Smooth muscle cell (in vitro differentiated cells): ENCODE measurements around the gene AOX1. TPM values are rescaled to one million over a fixed set of nuclear protein-coding genes. Genes with fewer than 3 reads are reported as not detected.

Source experiments
- DNase-seq: peaks from one replicate; lab custom pipeline; 2025; ENCODE audit not compliant: unreplicated experiment; lab: John Stamatoyannopoulos, UW
- H2AFZ ChIP-seq: fragments of 200-600 bp; sonication (generic); 2 replicates; pipeline ENCODE4 v1.6.0; 2016; ENCODE audit warnings: antibody characterized with exemption, low read depth, mild to moderate bottlenecking
- H3F3A ChIP-seq: fragments of 200-600 bp; sonication (generic); 2 replicates; pipeline ENCODE4 v1.6.0; 2017; ENCODE audit warnings: antibody characterized with exemption, low read depth
- H3K27ac ChIP-seq: fragments of 200-600 bp; sonication (generic); 2 replicates; pipeline ENCODE4 v1.5.1; 2016; ENCODE audit warnings: low read depth, mild to moderate bottlenecking
- H3K27me3 ChIP-seq: fragments of 200-600 bp; sonication (generic); 2 replicates; pipeline ENCODE4 v1.6.1; 2016; ENCODE audit warnings: low read depth, mild to moderate bottlenecking
- H3K36me3 ChIP-seq: fragments of 200-600 bp; sonication (generic); 2 replicates; pipeline ENCODE4 v1.5.1; 2016; ENCODE audit warnings: low read depth
- H3K4me1 ChIP-seq: fragments of 200-600 bp; sonication (generic); 2 replicates; pipeline ENCODE4 v1.5.1; 2016; ENCODE audit warnings: low read depth
- H3K4me2 ChIP-seq: fragments of 200-600 bp; sonication (generic); 2 replicates; pipeline ENCODE4 v1.6.0; 2016; ENCODE audit warnings: mild to moderate bottlenecking
- H3K4me3 ChIP-seq: fragments of 200-600 bp; sonication (generic); 2 replicates; pipeline ENCODE4 v1.5.1; 2016; ENCODE audit warnings: mild to moderate bottlenecking
- H3K79me2 ChIP-seq: fragments of 200-600 bp; sonication (generic); 2 replicates; pipeline ENCODE4 v1.6.0; 2016; ENCODE audit warnings: low read depth, mild to moderate bottlenecking
- H3K9ac ChIP-seq: fragments of 200-600 bp; sonication (generic); 2 replicates; pipeline ENCODE4 v1.6.0; 2016; ENCODE audit warnings: low read depth
- H3K9me3 ChIP-seq: fragments of 200-600 bp; sonication (generic); replicated peaks from 2 replicates; pipeline ENCODE4 v1.5.1; 2016; ENCODE audit warnings: low read depth
- H4K20me1 ChIP-seq: fragments of 200-600 bp; sonication (generic); 2 replicates; pipeline ENCODE4 v1.6.0; 2016; ENCODE audit warnings: low read depth
- WGBS: methylation state at CpG from one replicate; pipeline ENCODE4 v1.1.7; 2016; ENCODE audit warnings: low lambda C conversion rate; 5-methylcytosine and 5-hydroxymethylcytosine counted together
- polyA plus RNA-seq: library from polyadenylated mRNA; unstranded; fragments of >200 nt; fragmentation: Nextera tagmentation; extraction: Ambion mirVana; gene quantifications from 2 replicates; pipeline ENCODE4 v1.2.1, GENCODE V29; 2016
- total RNA-seq: library from RNA; depleted of rRNA; stranded (reverse); fragments of >200 nt; gene quantifications from 2 replicates; pipeline ENCODE4 v1.2.3, GENCODE V29; 2014
- TF ChIP-seq, protein P1 (sequence below): fragments of 200-600 bp; sonication (generic); IDR thresholded peaks from 2 replicates; pipeline ENCODE4 v1.5.1; 2017; ENCODE audit warnings: borderline replicate concordance, mild to moderate bottlenecking, antibody characterized with exemption; ENCODE audit not compliant: insufficient read depth, poor library complexity, severe bottlenecking

AOX1 gene
- total and polyA plus RNA-seq, 2 experiments from 2014 or later: 0.18 TPM; not detected in 1

- no peaks in the 10 kb centered on the region for H3K27me3 ChIP-seq
- no peaks in the 10 kb centered on the region for H3K9me3 ChIP-seq
- no peaks in the 10 kb centered on the region for H4K20me1 ChIP-seq
- TF ChIP-seq, protein P1, sequence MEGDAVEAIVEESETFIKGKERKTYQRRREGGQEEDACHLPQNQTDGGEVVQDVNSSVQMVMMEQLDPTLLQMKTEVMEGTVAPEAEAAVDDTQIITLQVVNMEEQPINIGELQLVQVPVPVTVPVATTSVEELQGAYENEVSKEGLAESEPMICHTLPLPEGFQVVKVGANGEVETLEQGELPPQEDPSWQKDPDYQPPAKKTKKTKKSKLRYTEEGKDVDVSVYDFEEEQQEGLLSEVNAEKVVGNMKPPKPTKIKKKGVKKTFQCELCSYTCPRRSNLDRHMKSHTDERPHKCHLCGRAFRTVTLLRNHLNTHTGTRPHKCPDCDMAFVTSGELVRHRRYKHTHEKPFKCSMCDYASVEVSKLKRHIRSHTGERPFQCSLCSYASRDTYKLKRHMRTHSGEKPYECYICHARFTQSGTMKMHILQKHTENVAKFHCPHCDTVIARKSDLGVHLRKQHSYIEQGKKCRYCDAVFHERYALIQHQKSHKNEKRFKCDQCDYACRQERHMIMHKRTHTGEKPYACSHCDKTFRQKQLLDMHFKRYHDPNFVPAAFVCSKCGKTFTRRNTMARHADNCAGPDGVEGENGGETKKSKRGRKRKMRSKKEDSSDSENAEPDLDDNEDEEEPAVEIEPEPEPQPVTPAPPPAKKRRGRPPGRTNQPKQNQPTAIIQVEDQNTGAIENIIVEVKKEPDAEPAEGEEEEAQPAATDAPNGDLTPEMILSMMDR: no peak
- H3K4me1 ChIP-seq: no peaks in the 10 kb centered on the region
- no peak overlapping the region for H3K4me2 ChIP-seq
- H2AFZ ChIP-seq: no peak overlapping the region
- no peaks in the 10 kb centered on the region for H3K79me2 ChIP-seq
- no peak for DNase-seq
- H3F3A ChIP-seq: peaks cover 4% of the 10 kb centered on the region
- no peak overlapping the region for H3K9ac ChIP-seq
- H3K27ac ChIP-seq: no peak overlapping the region
- no peak overlapping the region for H3K4me3 ChIP-seq
- WGBS: 87% methylated on average over 1 of the region's 1 CpG
- H3K36me3 ChIP-seq: no peaks in the 10 kb centered on the region
Measured at GRCh38 chr2:200661477-200661876, 75.7 kb downstream of the AOX1 start.

- peak overlapping the region; percentile 81 for H3K27ac ChIP-seq
- peaks cover 4% of the 10 kb centered on the region for H3F3A ChIP-seq
- no peak overlapping the region for H3K9ac ChIP-seq
- H3K36me3 ChIP-seq: no peaks in the 10 kb centered on the region
- TF ChIP-seq, protein P1: no peak
- no peaks in the 10 kb centered on the region for H3K27me3 ChIP-seq
- H3K4me1 ChIP-seq: no peaks in the 10 kb centered on the region
- H3K9me3 ChIP-seq: no peaks in the 10 kb centered on the region
- no peaks in the 10 kb centered on the region for H3K79me2 ChIP-seq
- no peak for DNase-seq
- no peaks in the 10 kb centered on the region for H4K20me1 ChIP-seq
- 15% methylated on average over 7 of the region's 7 CpGs for WGBS
- peak overlapping the region; percentile 57 for H3K4me2 ChIP-seq
- no peak overlapping the region for H2AFZ ChIP-seq
- H3K4me3 ChIP-seq: no peak overlapping the region
Measured at GRCh38 chr2:200662727-200663126, 76.9 kb downstream of the AOX1 start.

DNA sequence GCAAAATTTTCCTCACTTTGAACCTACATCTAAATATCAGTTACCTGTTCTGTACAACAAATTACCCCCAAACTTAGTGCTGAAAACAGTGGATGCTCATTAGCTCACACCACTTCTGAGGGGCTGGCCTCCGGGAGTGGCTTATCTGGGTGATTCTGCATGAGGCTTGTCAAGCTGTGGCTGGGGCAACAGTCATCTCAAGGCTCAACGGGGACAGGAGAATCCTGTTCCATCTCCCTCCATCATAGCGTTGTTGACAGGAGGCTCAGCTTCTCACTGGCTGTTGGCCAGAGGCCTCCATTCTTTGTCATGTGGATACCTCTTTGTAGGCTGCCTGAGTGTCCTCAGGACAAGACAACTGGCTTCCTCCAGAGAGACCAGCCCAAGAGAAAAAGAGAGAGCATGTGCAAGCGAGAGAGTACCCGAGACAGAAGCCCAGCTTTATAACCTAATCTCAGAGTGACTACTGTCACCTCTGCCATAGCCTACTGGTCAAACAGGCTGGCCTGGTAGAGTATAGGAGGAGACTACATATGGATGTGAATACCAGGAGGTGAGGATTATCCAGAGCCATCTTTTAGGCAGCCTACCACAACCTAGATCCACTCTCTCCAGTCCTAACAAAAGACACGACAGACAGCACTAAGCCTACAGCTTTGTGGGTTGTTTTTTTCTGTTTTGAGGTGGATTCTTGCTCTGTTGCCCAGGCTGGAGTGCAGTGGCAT is 79.1 kb downstream of the AOX1 start:
- no peak overlapping the region for H3K4me2 ChIP-seq
- H4K20me1 ChIP-seq: no peaks in the 10 kb centered on the region
- H3K27me3 ChIP-seq: no peaks in the 10 kb centered on the region
- H3K9me3 ChIP-seq: no peaks in the 10 kb centered on the region
- no peak overlapping the region for H3K27ac ChIP-seq
- H3K4me1 ChIP-seq: no peaks in the 10 kb centered on the region
- H3K36me3 ChIP-seq: no peaks in the 10 kb centered on the region
- H3K79me2 ChIP-seq: no peaks in the 10 kb centered on the region
- TF ChIP-seq, protein P1: no peak
- H2AFZ ChIP-seq: no peak overlapping the region
- peaks cover 4% of the 10 kb centered on the region for H3F3A ChIP-seq
- H3K4me3 ChIP-seq: no peak overlapping the region
- no peak for DNase-seq
- WGBS: 87% methylated on average over 6 of the region's 6 CpGs
- H3K9ac ChIP-seq: no peak overlapping the region
